NCI-H345 treated with DMSO at 0.1 percent for 48 hours (cell line): Measurements from ENCODE around the gene GLI2.

ENCODE experiments used
- DNase-seq: peaks from one replicate; lab custom pipeline; 2025; ENCODE audit not compliant: unreplicated experiment; lab: John Stamatoyannopoulos, UW

Gene GLI2

GRCh38 chr2:120712180-120712681 is 23.4 kb upstream of the GLI2 start:
- DNase-seq, result no peak

GRCh38 chr2:120715353-120715752 is 20.3 kb upstream of the GLI2 start:
- no peak for DNase-seq

- no peak for DNase-seq
Observed at GRCh38 chr2:120715941-120716340, 19.7 kb upstream of the GLI2 start.

- no peak for DNase-seq
Observed at GRCh38 chr2:120716641-120717585, 18.8 kb upstream of the GLI2 start.

GRCh38 chr2:120719491-120719890 is 16.2 kb upstream of the GLI2 start:
- no peak for DNase-seq

GRCh38 chr2:120720231-120720630 is 15.4 kb upstream of the GLI2 start:
- no peak for DNase-seq

- no peak for DNase-seq
Observed at GRCh38 chr2:120720746-120721375, 14.8 kb upstream of the GLI2 start.

GRCh38 chr2:120722246-120722567 is 13.5 kb upstream of the GLI2 start:
- no peak for DNase-seq

- no peak for DNase-seq
Observed at GRCh38 chr2:120722568-120723421, 12.9 kb upstream of the GLI2 start.

- no peak for DNase-seq
Observed at GRCh38 chr2:120726245-120726644, 9.4 kb upstream of the GLI2 start.

GRCh38 chr2:120729406-120730399 is 6.0 kb upstream of the GLI2 start:
- DNase-seq, result no peak

GRCh38 chr2:120731175-120731574 is 4.5 kb upstream of the GLI2 start:
- DNase-seq, result no peak

GRCh38 chr2:120732506-120733237 is 3.0 kb upstream of the GLI2 start:
- DNase-seq, result no peak

- DNase-seq, result no peak
Observed at GRCh38 chr2:120733238-120733932, 2.3 kb upstream of the GLI2 start.

GRCh38 chr2:120734930-120735651 is 577 bp upstream of the GLI2 start:
- DNase-seq, result no peak

GRCh38 chr2:120736202-120736623 is 545 bp downstream of the GLI2 start:
- DNase-seq, result no peak

GRCh38 chr2:120736624-120737339 is 1.1 kb downstream of the GLI2 start:
- DNase-seq, result no peak
